Lower leg skin (tissue), 3 donors: ENCODE measurements around the gene PNLIPRP2.

Source experiments
- CTCF ChIP-seq, 3 donors: fragments of 450-650 bp; IDR thresholded peaks; one replicate each; pipeline ENCODE4 v1.5.1; 2016; ENCODE audit warnings: antibody characterized with exemption in 3 of 3, mild to moderate bottlenecking in 3 of 3, moderate library complexity in 2 of 3
- POLR2A ChIP-seq, 2 donors: fragments of 450-650 bp; IDR thresholded peaks; one replicate each; pipeline ENCODE4 v1.6.1; 2016 to 2017; ENCODE audit warnings: antibody characterized with exemption in 2 of 2, mild to moderate bottlenecking in 1 of 2, moderate library complexity in 1 of 2

DNA sequence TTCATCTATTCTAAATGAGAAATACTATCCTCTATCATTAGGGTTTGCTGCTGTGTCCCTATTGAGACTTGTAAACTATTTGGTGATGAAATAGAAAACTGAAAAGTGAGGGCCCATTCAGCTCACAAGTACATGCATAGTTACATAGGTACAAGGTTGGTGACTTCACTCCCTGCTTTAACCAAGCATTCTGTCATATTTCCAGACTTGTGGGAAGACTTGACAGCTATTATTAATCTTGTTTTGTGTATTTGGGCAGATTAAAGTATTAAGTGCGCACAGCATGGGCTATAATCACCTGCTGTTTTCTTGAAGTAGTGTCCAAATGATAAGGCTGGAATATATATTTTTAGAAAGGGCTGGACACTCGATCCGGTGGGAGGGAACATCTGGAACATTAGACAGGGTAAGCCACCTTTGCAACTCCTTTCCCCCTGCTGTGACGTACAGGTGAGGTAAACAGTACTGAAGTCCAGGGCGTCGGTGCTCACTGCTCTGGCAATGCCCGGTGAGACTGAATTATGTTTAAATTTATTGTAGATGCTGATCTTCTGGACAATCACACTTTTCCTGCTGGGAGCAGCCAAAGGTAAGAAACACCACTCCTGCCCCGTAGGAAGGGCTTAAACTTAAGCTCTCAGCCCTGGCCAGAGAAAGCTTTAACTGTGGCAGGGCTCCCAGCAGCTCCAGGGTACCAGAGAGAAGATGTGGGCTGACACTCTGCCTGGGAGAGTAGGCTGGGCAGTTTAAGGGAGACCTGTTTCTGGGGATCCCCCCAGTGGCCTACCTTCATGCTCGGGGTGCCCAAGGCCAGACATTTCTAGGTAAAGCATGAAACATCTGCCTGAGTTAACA is 29.9 kb upstream of the PNLIPRP2 start, which contains the start of gene PNLIPRP1:
- no peak for TF ChIP-seq CTCF (IDR thresholded peaks at IDR 0.05)
- TF ChIP-seq POLR2A (IDR thresholded peaks at IDR 0.05), result no peak
